Fibroblast of the conjunctiva (primary cell): ENCODE measurements around the gene BICC1.

Experiments used
- DNase-seq: peaks from one replicate; pipeline ENCODE4 v3.0.0-alpha.2; 2010; ENCODE audit warnings: low read depth

The BICC1 gene

GRCh38 chr10:58647376-58648112 is 134.9 kb downstream of the BICC1 start:
- DNase-seq: no peak

GRCh38 chr10:58648131-58648530 is 135.5 kb downstream of the BICC1 start:
- DNase-seq: no peak

- DNase-seq: no peak
Measured at GRCh38 chr10:58651040-58651439, 138.4 kb downstream of the BICC1 start.

- DNase-seq: no peak
Measured at GRCh38 chr10:58651742-58652141, 139.1 kb downstream of the BICC1 start.

GRCh38 chr10:58653139-58653538 is 140.5 kb downstream of the BICC1 start:
- DNase-seq: no peak

GRCh38 chr10:58660575-58661255 is 148.0 kb downstream of the BICC1 start:
- no peak for DNase-seq

GRCh38 chr10:58661336-58661735 is 148.7 kb downstream of the BICC1 start:
- peak; percentile 83 for DNase-seq

GRCh38 chr10:58661902-58662301 is 149.2 kb downstream of the BICC1 start:
- DNase-seq: no peak

- peak; percentile 87 for DNase-seq
Measured at GRCh38 chr10:58662314-58662713, 149.6 kb downstream of the BICC1 start.

- no peak for DNase-seq
Measured at GRCh38 chr10:58665361-58665760, 152.7 kb downstream of the BICC1 start.

- no peak for DNase-seq
Measured at GRCh38 chr10:58666024-58666423, 153.4 kb downstream of the BICC1 start.

- no peak for DNase-seq
Measured at GRCh38 chr10:58667658-58668310, 155.1 kb downstream of the BICC1 start.

GRCh38 chr10:58672845-58673244 is 160.2 kb downstream of the BICC1 start:
- peak; percentile 38 for DNase-seq

- DNase-seq: no peak
Measured at GRCh38 chr10:58674251-58674650, 161.6 kb downstream of the BICC1 start.

GRCh38 chr10:58675321-58675720 is 162.6 kb downstream of the BICC1 start:
- no peak for DNase-seq

- DNase-seq: no peak
Measured at GRCh38 chr10:58691528-58691927, 178.9 kb downstream of the BICC1 start.

- no peak for DNase-seq
Measured at GRCh38 chr10:58693919-58694318, 181.2 kb downstream of the BICC1 start.

GRCh38 chr10:58695022-58695421 is 182.3 kb downstream of the BICC1 start:
- DNase-seq: no peak

- no peak for DNase-seq
Measured at GRCh38 chr10:58696736-58697135, 184.1 kb downstream of the BICC1 start.

GRCh38 chr10:58697691-58698090 is 185.0 kb downstream of the BICC1 start:
- no peak for DNase-seq

GRCh38 chr10:58698777-58699356 is 186.2 kb downstream of the BICC1 start:
- no peak for DNase-seq

GRCh38 chr10:58700591-58700990 is 187.9 kb downstream of the BICC1 start:
- no peak for DNase-seq
